Measurements from ENCODE around the gene HDAC4.

Gene HDAC4

GRCh38 chr2:239411117-239411516, 10.3 kb upstream of the HDAC4 start:
- H3K4me3 ChIP-seq (ENCODE audit: low read length) = no peak overlapping the region
- DNase-seq = no peak
- H3K4me1 ChIP-seq (ENCODE audit: low read length) = no peaks in the 10 kb centered on the region
- no peaks in the 10 kb centered on the region for H3K9me2 ChIP-seq (replicated peaks; ENCODE audit: insufficient read depth, low read length)
- no peak overlapping the region for H2AFZ ChIP-seq (ENCODE audit: low read length)
- H3F3A ChIP-seq (ENCODE audit: insufficient read depth, low read length) = no peaks in the 10 kb centered on the region
- no peaks in the 10 kb centered on the region for H3K27me3 ChIP-seq (replicated peaks; ENCODE audit: insufficient read depth, low read length)
- H4K20me1 ChIP-seq (ENCODE audit: insufficient read depth, low read length) = no peaks in the 10 kb centered on the region
- no peak overlapping the region for H3K4me2 ChIP-seq (ENCODE audit: low read depth, low read length)
- no peaks in the 10 kb centered on the region for H3K36me3 ChIP-seq (replicated peaks; ENCODE audit: insufficient read depth, low read length)
- no peak overlapping the region for H3K27ac ChIP-seq (ENCODE audit: low read length)
- no peaks in the 10 kb centered on the region for H3K79me2 ChIP-seq (ENCODE audit: low read length)
- H3K9me3 ChIP-seq (replicated peaks; ENCODE audit: insufficient read depth, low read length) = no peaks in the 10 kb centered on the region
- H3K9ac ChIP-seq (ENCODE audit: low read length) = no peak overlapping the region
- TF ChIP-seq EZH2phosphoT487 (IDR thresholded peaks at IDR 0.05; ENCODE audit: low read length) (no peak), CTCF (IDR thresholded peaks at IDR 0.05; ENCODE audit: low read length) (no peak), EZH2 (optimal IDR thresholded peaks at IDR 0.05; ENCODE audit: low read depth, low read length) (no peak)

- TF ChIP-seq EZH2 (optimal IDR thresholded peaks at IDR 0.05; ENCODE audit: low read depth, low read length) = no peak
- TF ChIP-seq CTCF (IDR thresholded peaks at IDR 0.05; ENCODE audit: low read length) = no peak
- no peak for TF ChIP-seq EZH2phosphoT487 (IDR thresholded peaks at IDR 0.05; ENCODE audit: low read length)
Measured at GRCh38 chr2:239409976-239410375, 9.2 kb upstream of the HDAC4 start.

GRCh38 chr2:239407112-239407511, 6.3 kb upstream of the HDAC4 start:
- Histone ChIP-seq H3K27me3 (replicated peaks; ENCODE audit: insufficient read depth, low read length) (no peaks in the 10 kb centered on the region), H3K36me3 (replicated peaks; ENCODE audit: insufficient read depth, low read length) (no peaks in the 10 kb centered on the region), H3K4me3 (ENCODE audit: low read length) (no peak overlapping the region), H3K4me1 (ENCODE audit: low read length) (no peaks in the 10 kb centered on the region), H3K79me2 (ENCODE audit: low read length) (no peaks in the 10 kb centered on the region), H3K27ac (ENCODE audit: low read length) (no peak overlapping the region), H3F3A (ENCODE audit: insufficient read depth, low read length) (no peaks in the 10 kb centered on the region), H3K9me2 (replicated peaks; ENCODE audit: insufficient read depth, low read length) (no peaks in the 10 kb centered on the region), H4K20me1 (ENCODE audit: insufficient read depth, low read length) (no peaks in the 10 kb centered on the region), H3K4me2 (ENCODE audit: low read depth, low read length) (no peak overlapping the region), H2AFZ (ENCODE audit: low read length) (no peak overlapping the region), H3K9ac (ENCODE audit: low read length) (no peak overlapping the region), H3K9me3 (replicated peaks; ENCODE audit: insufficient read depth, low read length) (no peaks in the 10 kb centered on the region)
- TF ChIP-seq EZH2phosphoT487 (IDR thresholded peaks at IDR 0.05; ENCODE audit: low read length) (no peak), EZH2 (optimal IDR thresholded peaks at IDR 0.05; ENCODE audit: low read depth, low read length) (no peak), CTCF (IDR thresholded peaks at IDR 0.05; ENCODE audit: low read length) (no peak)
- no peak for DNase-seq

More at GRCh38 chr2:239409976-239410375, 9.2 kb upstream of the HDAC4 start:
- Histone ChIP-seq H3K9ac (ENCODE audit: low read length) (no peak overlapping the region), H3K4me1 (ENCODE audit: low read length) (no peaks in the 10 kb centered on the region), H3K4me3 (ENCODE audit: low read length) (no peak overlapping the region), H3K27ac (ENCODE audit: low read length) (no peak overlapping the region), H3K27me3 (replicated peaks; ENCODE audit: insufficient read depth, low read length) (no peaks in the 10 kb centered on the region), H3K9me3 (replicated peaks; ENCODE audit: insufficient read depth, low read length) (no peaks in the 10 kb centered on the region), H3K36me3 (replicated peaks; ENCODE audit: insufficient read depth, low read length) (no peaks in the 10 kb centered on the region), H3K79me2 (ENCODE audit: low read length) (no peaks in the 10 kb centered on the region), H3K9me2 (replicated peaks; ENCODE audit: insufficient read depth, low read length) (no peaks in the 10 kb centered on the region), H3F3A (ENCODE audit: insufficient read depth, low read length) (no peaks in the 10 kb centered on the region), H3K4me2 (ENCODE audit: low read depth, low read length) (no peak overlapping the region), H4K20me1 (ENCODE audit: insufficient read depth, low read length) (no peaks in the 10 kb centered on the region), H2AFZ (ENCODE audit: low read length) (no peak overlapping the region)
- no peak for DNase-seq
